GM21381 (cell line): Measurements from ENCODE around the gene THAP10.
"Not testable (repeated sequence)": the region's sequence is repeated elsewhere in the genome, so short reads cannot be mapped to it uniquely, and the experiment has no call there.

Experiments
- ATAC-seq: cut with Tn5 transposase; IDR thresholded peaks from one replicate; pipeline ENCODE4 v1.9.1; 2021; ENCODE audit warnings: mild to moderate bottlenecking, moderate library complexity; ENCODE audit not compliant: unreplicated experiment

Gene THAP10

DNA sequence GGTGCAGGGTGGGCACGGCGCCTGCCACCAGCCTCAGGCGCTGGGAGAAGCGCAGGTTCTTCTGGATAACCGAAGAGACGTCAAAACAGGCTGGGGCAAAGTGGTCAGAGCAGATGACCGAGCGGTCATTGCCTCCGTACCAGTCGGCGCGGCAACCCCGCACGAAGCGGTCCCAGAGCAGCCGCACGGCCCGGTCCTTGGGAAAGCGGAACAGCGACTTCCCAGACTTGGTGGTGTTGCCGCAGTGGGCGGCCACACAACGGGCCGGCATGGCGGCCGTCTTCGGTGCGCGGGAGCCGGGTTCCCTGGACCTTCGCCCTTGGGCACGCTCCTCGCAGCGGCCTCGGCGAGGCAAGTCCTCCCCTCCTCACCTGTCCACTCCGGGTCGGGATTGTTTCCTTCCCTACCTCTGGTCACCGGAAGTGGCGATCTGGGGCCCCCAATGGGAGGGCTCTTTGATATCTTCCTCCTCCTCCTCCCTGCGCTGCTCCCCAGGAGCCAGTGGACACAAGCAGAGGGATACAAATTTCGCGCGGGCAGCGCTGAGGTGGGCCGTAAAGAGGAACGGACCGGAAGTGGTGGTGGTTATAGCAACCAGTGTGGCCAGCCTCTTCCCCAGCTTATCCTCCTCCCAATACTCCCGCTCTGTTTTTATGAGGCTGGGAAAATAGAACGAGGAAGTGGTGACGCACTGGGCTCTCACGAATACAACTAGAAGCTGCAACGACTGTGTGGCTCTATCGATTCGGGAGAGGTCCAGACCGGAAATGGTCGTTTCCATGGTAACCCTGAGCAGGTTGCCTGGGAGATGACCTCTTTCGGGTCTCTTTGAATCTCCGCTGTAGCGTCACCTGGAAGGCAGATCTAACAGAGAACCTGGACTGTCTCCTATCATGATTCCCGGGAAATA is at the start of gene THAP10, which contains the start of gene LRRC49:
TSS of gene THAP10 (minus strand) at position 432 of the 910 bp plus-strand sequence. CDS start at position 271, 161 bp downstream.
TSS of gene LRRC49 (plus strand) at position 825 of the 910 bp plus-strand sequence. CDS start at position 894, 69 bp downstream.
- ATAC-seq, result peak; percentile 79

- no peak for ATAC-seq
Measured at GRCh38 chr15:70936326-70936725, 44.1 kb upstream of the THAP10 start.

DNA sequence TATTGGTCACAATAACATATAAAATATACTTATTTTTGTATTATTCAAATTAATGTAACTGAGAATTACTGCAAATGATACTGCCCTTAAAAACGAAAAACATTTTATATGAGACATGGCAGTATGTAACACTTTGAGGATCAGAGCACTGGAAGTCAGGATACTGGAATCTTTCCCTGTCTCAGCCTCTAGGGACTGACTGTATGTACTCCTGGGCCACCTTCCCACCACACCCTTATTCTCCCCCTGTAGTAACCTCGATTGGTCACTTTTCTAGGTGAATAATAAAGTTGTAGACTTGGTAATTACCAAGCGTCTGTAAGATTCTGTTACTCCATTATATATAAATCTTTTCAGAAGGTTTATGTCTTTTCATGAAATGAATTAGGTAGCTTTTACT is 43.4 kb upstream of the THAP10 start:
- no peak for ATAC-seq

- ATAC-seq, result no peak
Measured at GRCh38 chr15:70933411-70933810, 41.2 kb upstream of the THAP10 start.

GRCh38 chr15:70932397-70932796 is 40.2 kb upstream of the THAP10 start:
- no peak for ATAC-seq

GRCh38 chr15:70931821-70932220 is 39.6 kb upstream of the THAP10 start:
- ATAC-seq, result no peak

DNA sequence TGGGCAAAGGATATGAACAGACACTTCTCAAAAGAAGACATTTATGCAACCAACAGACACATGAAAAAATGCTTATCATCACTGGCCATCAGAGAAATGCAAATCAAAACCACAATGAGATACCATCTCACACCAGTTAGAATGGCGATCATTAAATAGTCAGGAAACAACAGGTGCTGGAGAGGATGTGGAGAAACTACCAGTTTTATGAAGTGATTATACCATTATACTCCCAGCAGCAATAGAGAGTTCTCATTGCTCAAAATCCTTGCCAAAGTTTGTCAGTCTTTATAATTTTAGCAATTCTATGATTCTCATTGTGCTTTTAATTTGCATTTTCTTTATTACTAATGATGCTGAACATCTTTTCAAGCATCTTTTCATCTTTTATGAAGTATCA is 34.7 kb upstream of the THAP10 start:
- ATAC-seq, result not testable (repeated sequence)

- no peak for ATAC-seq
Measured at GRCh38 chr15:70923311-70924080, 31.3 kb upstream of the THAP10 start.

DNA sequence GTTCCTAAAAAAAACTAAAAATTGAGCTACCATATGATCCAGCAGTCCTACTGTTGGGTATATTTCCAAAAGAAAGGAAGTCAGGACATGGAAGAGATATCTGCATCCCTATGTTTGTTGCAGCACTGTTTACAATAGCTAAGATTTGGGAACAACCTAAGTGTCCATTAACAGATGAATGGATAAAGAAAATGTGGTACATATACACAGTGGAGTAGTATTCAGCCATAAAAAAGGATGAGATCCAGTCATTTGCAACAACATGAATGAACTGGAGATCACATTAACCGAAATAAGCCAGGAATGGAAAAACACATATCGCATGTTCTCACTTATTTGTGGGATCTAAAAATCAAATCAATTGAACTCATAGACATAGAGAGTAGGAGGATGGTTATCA is 29.9 kb upstream of the THAP10 start:
- no peak for ATAC-seq

DNA sequence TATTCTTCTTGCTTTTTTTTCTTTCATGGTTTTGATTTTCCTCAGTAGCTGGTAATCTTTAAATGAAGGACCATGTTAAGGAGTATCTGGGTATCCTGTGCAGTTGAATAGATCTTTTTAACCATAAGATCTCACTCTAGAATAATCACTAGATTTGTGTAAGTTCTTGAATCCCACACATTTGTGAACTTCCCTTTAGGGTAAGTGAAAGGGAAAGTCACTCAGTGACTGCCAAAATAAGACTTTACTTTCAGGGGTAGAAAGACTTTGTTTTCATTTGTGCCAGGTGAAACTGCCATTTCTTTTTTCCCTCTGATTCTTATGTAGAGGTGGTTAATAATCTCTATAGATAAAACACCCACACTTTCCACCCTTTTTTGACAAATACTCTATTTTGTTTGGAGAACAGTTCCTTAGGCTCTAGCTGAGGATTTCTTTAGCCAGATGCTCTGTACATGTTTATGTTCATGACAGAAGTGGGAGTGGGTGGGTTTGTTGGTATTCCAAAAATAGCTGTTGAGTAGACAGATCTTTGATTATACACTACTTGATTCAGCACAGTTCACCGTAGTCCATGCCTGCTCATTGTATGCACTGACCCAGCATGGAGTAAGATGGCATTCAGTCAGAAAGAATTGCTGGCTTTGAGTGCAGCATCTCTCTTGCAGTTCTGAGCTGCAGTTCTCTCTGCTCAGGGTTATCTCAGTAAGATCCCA is 28.9 kb upstream of the THAP10 start:
- no peak for ATAC-seq

DNA sequence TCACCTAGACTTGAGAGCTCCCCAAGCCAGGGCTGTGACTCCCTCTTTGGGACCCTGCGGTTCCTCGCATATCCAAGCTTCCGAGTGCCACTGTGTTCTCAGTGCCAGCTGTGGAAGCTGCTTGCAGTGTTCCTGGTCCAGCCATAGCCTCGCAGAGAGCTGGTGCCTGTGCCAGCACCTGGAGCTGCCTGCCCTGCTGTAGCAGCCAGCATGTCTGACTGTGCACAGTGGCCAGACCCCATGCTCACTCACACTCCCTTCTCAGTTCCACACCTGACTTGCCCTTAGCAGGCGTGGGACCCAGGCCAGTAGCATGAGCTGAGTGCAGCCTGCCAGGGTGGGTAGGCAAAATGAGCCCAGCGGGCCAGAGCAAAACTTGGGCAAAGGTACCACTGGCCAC is 25.7 kb upstream of the THAP10 start:
- no peak for ATAC-seq

DNA sequence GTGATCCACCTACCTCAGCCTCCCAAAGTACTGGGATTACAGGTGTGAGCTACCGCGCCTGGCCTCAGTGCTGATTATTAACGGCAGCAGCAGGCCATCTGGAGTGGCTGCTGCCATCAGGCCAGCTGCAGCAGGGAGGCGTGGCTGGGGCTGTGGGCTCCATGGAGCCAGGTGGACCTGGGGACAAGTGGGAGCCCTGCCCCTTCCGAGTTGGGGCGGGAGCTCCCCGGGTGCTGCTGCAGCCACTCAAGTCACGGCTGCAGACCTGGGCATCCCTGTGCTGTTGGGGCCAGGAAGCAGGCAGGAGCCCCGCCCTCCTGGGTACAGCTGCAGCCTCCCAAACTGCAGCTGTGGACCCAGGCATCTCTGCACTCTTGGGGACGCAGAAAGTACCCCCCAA is 24.3 kb upstream of the THAP10 start:
- no peak for ATAC-seq

GRCh38 chr15:70912187-70912586 is 20.0 kb upstream of the THAP10 start:
- ATAC-seq, result no peak

DNA sequence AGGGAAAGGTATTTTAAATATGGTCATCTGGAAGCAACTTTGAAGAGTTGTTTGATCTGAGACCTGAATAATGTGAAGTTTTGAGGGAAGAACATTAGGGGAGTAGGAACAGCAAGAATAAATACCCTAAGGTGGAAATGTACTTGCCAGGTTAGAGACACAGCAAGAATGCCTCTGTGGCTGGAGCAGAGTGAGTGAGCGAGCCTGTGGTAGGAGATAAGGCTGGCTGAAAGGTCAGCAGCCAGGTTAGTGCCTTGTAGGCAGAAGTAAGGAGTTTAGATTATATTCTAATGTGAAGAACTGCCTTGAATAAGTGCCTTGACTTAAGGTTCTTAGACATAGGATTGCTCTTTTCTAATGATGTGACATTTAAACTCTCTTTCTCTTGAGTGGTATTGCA is 18.7 kb upstream of the THAP10 start:
- no peak for ATAC-seq

DNA sequence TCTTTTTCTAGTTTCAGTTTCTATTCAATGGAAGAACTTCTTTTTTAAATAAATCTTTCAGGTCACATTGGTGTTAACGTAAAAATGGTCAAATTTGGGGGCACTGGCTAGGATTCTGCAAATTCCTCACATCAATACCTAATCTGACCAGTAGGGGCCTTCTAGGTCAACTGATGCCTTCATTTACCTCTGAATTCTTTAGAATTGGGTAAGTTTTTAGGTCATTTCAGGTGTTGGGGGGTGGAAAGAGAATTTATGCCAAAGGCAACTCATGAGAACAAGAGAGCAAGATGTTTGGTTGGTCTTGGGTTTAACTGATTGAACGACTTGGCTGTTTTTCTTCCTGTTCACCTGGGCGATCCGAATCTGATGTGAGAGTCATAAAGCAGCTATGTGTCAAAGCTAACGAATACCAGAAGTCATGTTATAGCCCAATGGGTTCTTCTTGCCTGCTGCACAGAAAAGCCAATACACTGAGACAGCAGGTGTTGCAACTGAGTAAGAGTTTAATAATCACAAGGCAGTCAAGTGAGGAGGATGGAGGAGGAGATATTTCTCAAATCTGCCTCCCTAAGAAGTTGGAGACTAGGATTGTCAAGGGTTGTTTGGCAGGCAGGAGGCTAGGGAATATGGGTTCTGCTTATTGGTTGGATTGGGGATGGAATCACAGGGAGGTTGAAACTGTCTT is 15.7 kb upstream of the THAP10 start:
- no peak for ATAC-seq

DNA sequence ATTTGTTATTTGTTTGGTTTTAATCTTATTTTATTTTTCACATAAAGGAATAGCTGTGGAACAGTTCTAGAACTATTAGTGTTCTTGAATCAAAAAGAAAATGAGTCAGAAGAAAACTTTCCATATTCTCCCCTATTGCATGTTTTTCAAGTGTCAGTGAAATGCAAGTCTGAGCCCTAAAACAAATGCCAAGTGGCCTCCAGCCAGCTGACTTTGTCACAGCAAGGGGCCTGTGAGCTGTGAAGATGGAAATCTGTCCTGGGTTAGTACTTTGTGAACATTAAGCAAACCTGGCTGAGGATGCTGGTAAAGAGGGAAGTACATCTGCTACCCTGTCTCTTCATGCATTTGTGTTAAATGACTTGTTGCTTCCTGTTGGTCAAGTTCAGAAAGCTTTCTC is 14.6 kb upstream of the THAP10 start:
- ATAC-seq, result no peak

GRCh38 chr15:70902107-70902506 is 9.9 kb upstream of the THAP10 start:
- ATAC-seq, result no peak

- peak; percentile 11 for ATAC-seq
Measured at GRCh38 chr15:70892912-70893560, 803 bp upstream of the THAP10 start.

DNA sequence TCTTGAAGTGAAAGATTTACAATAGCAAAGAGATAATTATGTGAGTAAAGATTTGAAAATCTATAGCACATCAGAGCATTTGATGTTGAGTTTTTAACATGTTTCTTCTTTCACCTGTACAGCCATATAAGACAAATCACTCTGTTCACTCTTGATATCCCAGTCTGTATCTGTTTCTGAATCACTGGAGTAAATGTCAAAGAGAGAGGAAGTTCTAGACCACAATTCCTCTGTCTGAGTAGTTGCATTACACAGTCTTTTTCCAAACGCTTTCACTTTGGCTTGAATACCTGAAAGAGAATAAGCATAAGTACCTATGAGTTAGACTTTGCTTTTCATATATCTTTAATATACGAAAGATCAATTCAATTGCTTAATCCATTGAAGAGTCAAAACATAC is 9.9 kb downstream of the THAP10 start:
- no peak for ATAC-seq

GRCh38 chr15:70880781-70881180 is 11.5 kb downstream of the THAP10 start:
- no peak for ATAC-seq
